HepG2 (cell line): Measurements from ENCODE around the gene KRTAP10-10. TPM values are rescaled to one million over a fixed set of nuclear protein-coding genes. Genes with fewer than 3 reads are reported as not detected.
A peak's percentile ranks its signal among the peaks of the same experiment; 100 is the strongest.

Experiments
- ATM ChIP-seq: fragments of 450-650 bp; IDR thresholded peaks from 2 replicates; pipeline ENCODE4 v1.7.1; 2017; ENCODE audit warnings: mild to moderate bottlenecking, borderline replicate concordance
- CC2D1A ChIP-seq: sonication (generic); formaldehyde crosslinking; IDR thresholded peaks from 2 replicates; pipeline ENCODE4 v1.8.1; 2023; ENCODE audit warnings: mild to moderate bottlenecking, missing genetic modification reagents
- ISL2 ChIP-seq: sonication (generic); formaldehyde crosslinking; IDR thresholded peaks from 2 replicates; pipeline ENCODE4 v1.5.0; 2020; ENCODE audit warnings: missing genetic modification reagents
- MATR3 ChIP-seq: sonication (generic); formaldehyde crosslinking; IDR thresholded peaks from 2 replicates; pipeline ENCODE4 v1.4.0; 2020; ENCODE audit warnings: missing genetic modification reagents
- MEIS1 ChIP-seq: sonication (generic); formaldehyde crosslinking; IDR thresholded peaks from 2 replicates; pipeline ENCODE4 v1.9.0; 2021; ENCODE audit warnings: mild to moderate bottlenecking, missing genetic modification reagents, moderate library complexity, borderline replicate concordance
- NCOA1 ChIP-seq: sonication (generic); formaldehyde crosslinking; IDR thresholded peaks from 2 replicates; pipeline ENCODE4 v1.9.0; 2021; ENCODE audit warnings: missing genetic modification reagents
- ZFP1 ChIP-seq: IDR thresholded peaks from 2 replicates; pipeline ENCODE4 v1.6.1; 2016
- ZNF281 ChIP-seq: sonication (generic); formaldehyde crosslinking; IDR thresholded peaks from 2 replicates; pipeline ENCODE4 v1.4.0; 2020; ENCODE audit warnings: missing genetic modification reagents, borderline replicate concordance
- ZNF331 ChIP-seq: sonication (generic); formaldehyde crosslinking; IDR thresholded peaks from 2 replicates; pipeline ENCODE4 v1.4.0; 2020; ENCODE audit warnings: missing genetic modification reagents
- ZNF451 ChIP-seq: sonication (generic); formaldehyde crosslinking; IDR thresholded peaks from 2 replicates; pipeline ENCODE4 v1.5.0; 2020; ENCODE audit warnings: mild to moderate bottlenecking, missing genetic modification reagents
- ZNF564 ChIP-seq: sonication (generic); formaldehyde crosslinking; IDR thresholded peaks from 2 replicates; pipeline ENCODE4 v1.8.1; 2023; ENCODE audit warnings: mild to moderate bottlenecking, missing genetic modification reagents
- ZNF598 ChIP-seq: sonication (generic); formaldehyde crosslinking; IDR thresholded peaks from 2 replicates; pipeline ENCODE4 v1.5.1; 2020; ENCODE audit warnings: mild to moderate bottlenecking, missing genetic modification reagents, borderline replicate concordance
- ZNF607 ChIP-seq: sonication (generic); formaldehyde crosslinking; IDR thresholded peaks from 2 replicates; pipeline ENCODE4 v1.5.1; 2020; ENCODE audit warnings: missing genetic modification reagents, mild to moderate bottlenecking, borderline replicate concordance
- ZNF792 ChIP-seq: IDR thresholded peaks from 2 replicates; pipeline ENCODE4 v1.6.1; 2016
- polyA plus RNA-seq, 8 experiments: library from polyadenylated mRNA; depleted of rRNA in 3 of 8; stranded (reverse) in 7 of 8; unstranded in 1 of 8; fragments of >200 nt; fragmentation: Illumina TruSeq in 4 of 8; extraction: Trizol in 4 of 8; gene quantifications; 2 replicates each; pipeline versions ENCODE4 v1.2.1 to v1.2.3, GENCODE V29; 2011 to 2016; ENCODE audit warnings: low read depth in 4 of 8, missing spikeins in 1 of 8, mixed read lengths in 1 of 8; ENCODE audit not compliant: insufficient read depth in 1 of 8
- total RNA-seq, 5 experiments: library from RNA; depleted of rRNA; stranded (reverse); fragments of >200 nt; fragmentation: Illumina TruSeq; extraction: Trizol; gene quantifications; 2 replicates each; pipeline ENCODE4 v1.2.3, GENCODE V29; 2016; ENCODE audit warnings: low read depth in 1 of 5
- TF ChIP-seq, protein P1 (sequence below): IDR thresholded peaks from 2 replicates; pipeline ENCODE4 v1.6.1; 2016; ENCODE audit warnings: low read depth, control low read depth
- TF ChIP-seq, protein P2 (sequence below): sonication (generic); formaldehyde crosslinking; IDR thresholded peaks from 2 replicates; pipeline ENCODE4 v1.8.0; 2022; ENCODE audit warnings: mild to moderate bottlenecking, missing genetic modification reagents, borderline replicate concordance
- TF ChIP-seq, protein P3 (sequence below), 2 experiments: fragments of 450-650 bp in 1 of 2; sonication (generic) in 1 of 2; formaldehyde crosslinking; IDR thresholded peaks; 2 replicates each; pipeline versions ENCODE4 v1.5.0 to v1.8.0; 2020 to 2022; ENCODE audit warnings: mild to moderate bottlenecking in 1 of 2, missing genetic modification reagents in 1 of 2
- TF ChIP-seq, protein P4 (sequence below): sonication (generic); formaldehyde crosslinking; conservative IDR thresholded peaks from 2 replicates; pipeline ENCODE4 v1.4.0; 2020; ENCODE audit warnings: mild to moderate bottlenecking, missing genetic modification reagents, moderate library complexity

KRTAP10-10 gene
- total and polyA plus RNA-seq, 2 of the 13 experiments (the other 11 are each of a cell fraction or from before 2014, with no cell fraction given): not detected

- TF ChIP-seq ZNF281 (CRISPR knock-in tag) (peak; percentile 39; the same call in 1 of the 2 replicates), ZNF792 (CRISPR knock-in tag) (0 out of 2 replicates have a peak, but pooled peaks have one; percentile 82), ISL2 (CRISPR knock-in tag) (peak; percentile 51), MATR3 (no peak), ATM (no peak), MEIS1 (peak; percentile 56; the same call in 1 of the 2 replicates), CC2D1A (CRISPR knock-in tag) (0 out of 2 replicates have a peak, but pooled peaks have one; percentile 38), ZNF607 (CRISPR knock-in tag) (peak; percentile 96), ZNF451 (CRISPR knock-in tag) (peak; percentile 50; the same call in 1 of the 2 replicates), ZNF331 (CRISPR knock-in tag) (peak; percentile 89), ZFP1 (CRISPR knock-in tag) (peak; percentile 51; the same call in 1 of the 2 replicates), NCOA1 (CRISPR knock-in tag) (peak; percentile 78; the same call in 1 of the 2 replicates), ZNF564 (CRISPR knock-in tag) (peak; percentile 91), ZNF598 (CRISPR knock-in tag) (peak; percentile 52)
- TF ChIP-seq, protein P1, sequence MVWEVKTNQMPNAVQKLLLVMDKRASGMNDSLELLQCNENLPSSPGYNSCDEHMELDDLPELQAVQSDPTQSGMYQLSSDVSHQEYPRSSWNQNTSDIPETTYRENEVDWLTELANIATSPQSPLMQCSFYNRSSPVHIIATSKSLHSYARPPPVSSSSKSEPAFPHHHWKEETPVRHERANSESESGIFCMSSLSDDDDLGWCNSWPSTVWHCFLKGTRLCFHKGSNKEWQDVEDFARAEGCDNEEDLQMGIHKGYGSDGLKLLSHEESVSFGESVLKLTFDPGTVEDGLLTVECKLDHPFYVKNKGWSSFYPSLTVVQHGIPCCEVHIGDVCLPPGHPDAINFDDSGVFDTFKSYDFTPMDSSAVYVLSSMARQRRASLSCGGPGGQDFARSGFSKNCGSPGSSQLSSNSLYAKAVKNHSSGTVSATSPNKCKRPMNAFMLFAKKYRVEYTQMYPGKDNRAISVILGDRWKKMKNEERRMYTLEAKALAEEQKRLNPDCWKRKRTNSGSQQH: 0 out of 2 replicates have a peak, but pooled peaks have one; percentile 59
- TF ChIP-seq, protein P2, sequence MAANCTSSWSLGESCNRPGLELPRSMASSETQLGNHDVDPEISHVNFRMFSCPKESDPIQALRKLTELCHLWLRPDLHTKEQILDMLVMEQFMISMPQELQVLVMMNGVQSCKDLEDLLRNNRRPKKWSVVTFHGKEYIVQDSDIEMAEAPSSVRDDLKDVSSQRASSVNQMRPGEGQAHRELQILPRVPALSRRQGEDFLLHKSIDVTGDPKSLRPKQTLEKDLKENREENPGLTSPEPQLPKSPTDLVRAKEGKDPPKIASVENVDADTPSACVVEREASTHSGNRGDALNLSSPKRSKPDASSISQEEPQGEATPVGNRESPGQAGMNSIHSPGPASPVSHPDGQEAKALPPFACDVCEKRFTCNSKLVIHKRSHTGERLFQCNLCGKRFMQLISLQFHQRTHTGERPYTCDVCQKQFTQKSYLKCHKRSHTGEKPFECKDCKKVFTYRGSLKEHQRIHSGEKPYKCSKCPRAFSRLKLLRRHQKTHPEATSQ (CRISPR knock-in tag): no peak
- TF ChIP-seq, protein P3, sequence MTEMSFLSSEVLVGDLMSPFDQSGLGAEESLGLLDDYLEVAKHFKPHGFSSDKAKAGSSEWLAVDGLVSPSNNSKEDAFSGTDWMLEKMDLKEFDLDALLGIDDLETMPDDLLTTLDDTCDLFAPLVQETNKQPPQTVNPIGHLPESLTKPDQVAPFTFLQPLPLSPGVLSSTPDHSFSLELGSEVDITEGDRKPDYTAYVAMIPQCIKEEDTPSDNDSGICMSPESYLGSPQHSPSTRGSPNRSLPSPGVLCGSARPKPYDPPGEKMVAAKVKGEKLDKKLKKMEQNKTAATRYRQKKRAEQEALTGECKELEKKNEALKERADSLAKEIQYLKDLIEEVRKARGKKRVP (CRISPR knock-in tag; IDR thresholded peaks at IDR 0.05): peak in 1 of 2 experiments; percentile 54; a peak in 1 of 4 replicates
- TF ChIP-seq, protein P4, sequence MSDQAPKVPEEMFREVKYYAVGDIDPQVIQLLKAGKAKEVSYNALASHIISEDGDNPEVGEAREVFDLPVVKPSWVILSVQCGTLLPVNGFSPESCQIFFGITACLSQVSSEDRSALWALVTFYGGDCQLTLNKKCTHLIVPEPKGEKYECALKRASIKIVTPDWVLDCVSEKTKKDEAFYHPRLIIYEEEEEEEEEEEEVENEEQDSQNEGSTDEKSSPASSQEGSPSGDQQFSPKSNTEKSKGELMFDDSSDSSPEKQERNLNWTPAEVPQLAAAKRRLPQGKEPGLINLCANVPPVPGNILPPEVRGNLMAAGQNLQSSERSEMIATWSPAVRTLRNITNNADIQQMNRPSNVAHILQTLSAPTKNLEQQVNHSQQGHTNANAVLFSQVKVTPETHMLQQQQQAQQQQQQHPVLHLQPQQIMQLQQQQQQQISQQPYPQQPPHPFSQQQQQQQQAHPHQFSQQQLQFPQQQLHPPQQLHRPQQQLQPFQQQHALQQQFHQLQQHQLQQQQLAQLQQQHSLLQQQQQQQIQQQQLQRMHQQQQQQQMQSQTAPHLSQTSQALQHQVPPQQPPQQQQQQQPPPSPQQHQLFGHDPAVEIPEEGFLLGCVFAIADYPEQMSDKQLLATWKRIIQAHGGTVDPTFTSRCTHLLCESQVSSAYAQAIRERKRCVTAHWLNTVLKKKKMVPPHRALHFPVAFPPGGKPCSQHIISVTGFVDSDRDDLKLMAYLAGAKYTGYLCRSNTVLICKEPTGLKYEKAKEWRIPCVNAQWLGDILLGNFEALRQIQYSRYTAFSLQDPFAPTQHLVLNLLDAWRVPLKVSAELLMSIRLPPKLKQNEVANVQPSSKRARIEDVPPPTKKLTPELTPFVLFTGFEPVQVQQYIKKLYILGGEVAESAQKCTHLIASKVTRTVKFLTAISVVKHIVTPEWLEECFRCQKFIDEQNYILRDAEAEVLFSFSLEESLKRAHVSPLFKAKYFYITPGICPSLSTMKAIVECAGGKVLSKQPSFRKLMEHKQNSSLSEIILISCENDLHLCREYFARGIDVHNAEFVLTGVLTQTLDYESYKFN: peak; percentile 94
These were observed 43.4 kb upstream of the KRTAP10-10 start (continued) for GRCh38 chr21:44593598-44594405.
